ENCODE results near the gene DRG2. TPM values are rescaled to one million over a fixed set of nuclear protein-coding genes. Genes with fewer than 3 reads are reported as not detected.

Gene DRG2
- 50.5 to 57.3 TPM (median 52.3 TPM) in 5 replicates for total RNA-seq (2022; extraction: Qiagen RNA extraction; ENCODE audit: low read depth)

GRCh38 chr17:18087610-18088491, at the start of gene DRG2:
Gene DRG2, plus strand, starts transcription at chr17:18087948. Its CDS starts 76 bp downstream, at chr17:18088024.

GRCh38 chr17:18038861-18039534, 48.8 kb upstream of the DRG2 start, which contains the start of the genes ATPAF2 and GID4:
Gene ATPAF2, minus strand, starts transcription at chr17:18039168. Its CDS starts 155 bp downstream, at chr17:18039013.
Gene GID4, plus strand, starts transcription at chr17:18039408. Its CDS starts 57 bp downstream, at chr17:18039465.

GRCh38 chr17:18108401-18109312, 20.9 kb downstream of the DRG2 start, which contains the start of gene MYO15A:
Gene MYO15A, plus strand, starts transcription at chr17:18108756. Its CDS starts 10,045 bp downstream, at chr17:18118801.

Other genes with a start within 250 kb of the DRG2 start
- gene TOM1L2, start 115.5 kb upstream of the DRG2 start, total RNA-seq (2022; extraction: Qiagen RNA extraction; ENCODE audit: low read depth), result 17.9 to 24.3 TPM (median 20.7 TPM) in 5 replicates
- 2.1 to 3.1 TPM (median 2.7 TPM) in 5 replicates for gene DRC3, start 115.1 kb upstream of the DRG2 start, total RNA-seq (2022; extraction: Qiagen RNA extraction; ENCODE audit: low read depth)
- 22.0 to 32.4 TPM (median 27.6 TPM) in 5 replicates for gene ATPAF2, start 48.8 kb upstream of the DRG2 start, total RNA-seq (2022; extraction: Qiagen RNA extraction; ENCODE audit: low read depth)
- 10.8 to 13.7 TPM (median 13.6 TPM) in 5 replicates for gene GID4, start 48.5 kb upstream of the DRG2 start, total RNA-seq (2022; extraction: Qiagen RNA extraction; ENCODE audit: low read depth)
- 0.16 to 0.43 TPM (median 0.26 TPM) in 5 replicates for gene MYO15A, start 20.8 kb downstream of the DRG2 start, total RNA-seq (2022; extraction: Qiagen RNA extraction; ENCODE audit: low read depth)
- gene ALKBH5, start 95.9 kb downstream of the DRG2 start, total RNA-seq (2022; extraction: Qiagen RNA extraction; ENCODE audit: low read depth), result 49.9 to 64.1 TPM (median 61.8 TPM) in 5 replicates
- 13.2 to 19.9 TPM (median 15.7 TPM) in 5 replicates for gene LLGL1, start 137.7 kb downstream of the DRG2 start, total RNA-seq (2022; extraction: Qiagen RNA extraction; ENCODE audit: low read depth)
- gene FLII, start 170.8 kb downstream of the DRG2 start, total RNA-seq (2022; extraction: Qiagen RNA extraction; ENCODE audit: low read depth), result 231 to 269 TPM (median 252 TPM) in 5 replicates
- 5.7 to 11.0 TPM (median 9.2 TPM) in 5 replicates for gene MIEF2, start 172.7 kb downstream of the DRG2 start, total RNA-seq (2022; extraction: Qiagen RNA extraction; ENCODE audit: low read depth)
- gene TOP3A, start 227.0 kb downstream of the DRG2 start, total RNA-seq (2022; extraction: Qiagen RNA extraction; ENCODE audit: low read depth), result 35.2 to 43.3 TPM (median 40.9 TPM) in 5 replicates
- gene SMCR8, start 227.3 kb downstream of the DRG2 start, total RNA-seq (2022; extraction: Qiagen RNA extraction; ENCODE audit: low read depth), result 18.2 to 19.0 TPM (median 18.5 TPM) in 5 replicates